CD14-positive monocyte (primary cell): ENCODE results near the gene ERMAP. TPM values are rescaled to one million over a fixed set of nuclear protein-coding genes. Genes with fewer than 3 reads are reported as not detected.
"Not testable (repeated sequence)": the region's sequence is repeated elsewhere in the genome, so short reads cannot be mapped to it uniquely, and the experiment has no call there.

ENCODE experiments used
- DNase-seq, 3 donors: peaks; one replicate each; pipeline ENCODE4 v3.0.0-alpha.2; 2011 to 2022
- H2AFZ ChIP-seq: 2 replicates; pipeline ENCODE4 v1.6.0; 2012; ENCODE audit warnings: mild to moderate bottlenecking, low read depth, low read length, inconsistent platforms; ENCODE audit not compliant: insufficient read depth, poor library complexity, severe bottlenecking
- H3K27ac ChIP-seq, 2 donors: 1 replicate in 1 of 2; 2 replicates in 1 of 2; pipeline ENCODE4 v1.5.1; 2012 to 2013; ENCODE audit warnings: low read length in 2 of 2, control low read depth in 1 of 2, inconsistent platforms in 1 of 2, low read depth in 1 of 2, mild to moderate bottlenecking in 1 of 2
- H3K27me3 ChIP-seq, 2 donors: one replicate each; pipeline versions ENCODE4 v1.6.0 to v1.6.1; 2011 to 2013; ENCODE audit warnings: low read length in 2 of 2; ENCODE audit not compliant: control insufficient read depth in 2 of 2, insufficient read depth in 2 of 2
- H3K36me3 ChIP-seq, 2 donors: replicated peaks in 1 of 2; 1 replicate in 1 of 2; 2 replicates in 1 of 2; pipeline versions ENCODE4 v1.5.1 to v1.6.1; 2012 to 2013; ENCODE audit warnings: low read length in 2 of 2, control low read depth in 1 of 2, inconsistent platforms in 1 of 2, mild to moderate bottlenecking in 1 of 2; ENCODE audit not compliant: insufficient read depth in 2 of 2, control insufficient read depth in 1 of 2
- H3K4me1 ChIP-seq, 2 donors: 1 replicate in 1 of 2; 2 replicates in 1 of 2; pipeline versions ENCODE4 v1.5.1 to v1.6.1; 2012 to 2013; ENCODE audit warnings: low read length in 2 of 2, control low read depth in 1 of 2, inconsistent platforms in 1 of 2, mild to moderate bottlenecking in 1 of 2, moderate library complexity in 1 of 2; ENCODE audit not compliant: insufficient read depth in 2 of 2, control insufficient read depth in 1 of 2
- H3K4me2 ChIP-seq: replicated peaks from 2 replicates; pipeline ENCODE3; 2012; ENCODE audit warnings: low read length, moderate library complexity, mild to moderate bottlenecking; ENCODE audit not compliant: poor library complexity, severe bottlenecking; ENCODE audit errors: extremely low read depth
- H3K4me3 ChIP-seq, 3 experiments: fragments of 200-600 bp in 1 of 3; sonication (generic) in 1 of 3; replicated peaks in 1 of 3; 1 replicate in 2 of 3; 2 replicates in 1 of 3; pipeline ENCODE4 v1.5.1; 2011 to 2013; ENCODE audit warnings: low read length in 3 of 3, mild to moderate bottlenecking in 3 of 3, control low read depth in 2 of 3, low read depth in 2 of 3, inconsistent platforms in 1 of 3, moderate library complexity in 1 of 3
- H3K79me2 ChIP-seq: 2 replicates; pipeline ENCODE4 v1.6.0; 2012; ENCODE audit warnings: mild to moderate bottlenecking, control low read depth, inconsistent platforms, low read length, moderate library complexity; ENCODE audit not compliant: insufficient read depth
- H3K9ac ChIP-seq: 2 replicates; pipeline ENCODE4 v1.6.0; 2017; ENCODE audit warnings: low read length, mild to moderate bottlenecking; ENCODE audit not compliant: insufficient read depth, poor library complexity, severe bottlenecking
- H3K9me3 ChIP-seq, 2 donors: replicated peaks in 1 of 2; 1 replicate in 1 of 2; 2 replicates in 1 of 2; pipeline versions ENCODE4 v1.5.1 to v1.6.1; 2012 to 2013; ENCODE audit warnings: low read length in 2 of 2, control low read depth in 1 of 2; ENCODE audit not compliant: control insufficient read depth in 1 of 2, insufficient read depth in 1 of 2
- H4K20me1 ChIP-seq: 2 replicates; pipeline ENCODE4 v1.6.0; 2012; ENCODE audit warnings: mild to moderate bottlenecking, low read length, control low read depth, moderate library complexity; ENCODE audit not compliant: insufficient read depth
- H3K27ac Mint-ChIP-seq, 7 donors: one replicate each; pipeline ENCODE4 v1.8.0; 2020; ENCODE audit warnings: mild to moderate bottlenecking in 7 of 7, mixed read lengths in 7 of 7, moderate library complexity in 6 of 7, inconsistent platforms in 2 of 7
- H3K27me3 Mint-ChIP-seq, 3 donors: one replicate each; pipeline ENCODE4 v1.8.0; 2021 to 2022; ENCODE audit warnings: low read depth in 3 of 3, mild to moderate bottlenecking in 3 of 3, mixed read lengths in 3 of 3, moderate library complexity in 3 of 3, inconsistent platforms in 1 of 3
- H3K36me3 Mint-ChIP-seq, 2 donors: one replicate each; pipeline ENCODE4 v1.8.0; 2020; ENCODE audit warnings: mixed read lengths in 2 of 2, inconsistent platforms in 1 of 2, mild to moderate bottlenecking in 1 of 2
- H3K4me1 Mint-ChIP-seq: one replicate; pipeline ENCODE4 v1.8.0; 2020; ENCODE audit warnings: mild to moderate bottlenecking, mixed read lengths
- H3K4me3 Mint-ChIP-seq, 2 donors: one replicate each; pipeline ENCODE4 v1.8.0; 2020; ENCODE audit warnings: mild to moderate bottlenecking in 2 of 2, mixed read lengths in 2 of 2, moderate library complexity in 1 of 2
- H3K9me3 Mint-ChIP-seq, 7 donors: one replicate each; pipeline ENCODE4 v1.8.0; 2020 to 2022; ENCODE audit warnings: mixed read lengths in 7 of 7, mild to moderate bottlenecking in 6 of 7, moderate library complexity in 6 of 7, inconsistent platforms in 2 of 7
- CTCF ChIP-seq: fragments of 200-600 bp; IDR thresholded peaks from one replicate; pipeline ENCODE4 v1.8.0; 2022; ENCODE audit warnings: antibody characterized with exemption, mild to moderate bottlenecking
- WGBS: methylation state at CpG from one replicate; pipeline ENCODE4 v1.1.5; 2013; ENCODE audit warnings: missing lambda C conversion rate; ENCODE audit not compliant: insufficient coverage; 5-methylcytosine and 5-hydroxymethylcytosine counted together
- intact Hi-C, 2 donors: fragments of 100-400 bp; cut with micrococcal nuclease; formaldehyde crosslinking; loops; one replicate each; pipeline versions ENCODE4 v1.15.0 to v1.15.1; 2023
- polyA plus RNA-seq, 3 donors: library from polyadenylated mRNA; depleted of rRNA in 1 of 3; unstranded in 2 of 3; stranded (reverse) in 1 of 3; fragments of 300-500 nt in 2 of 3; fragments of >200 nt in 1 of 3; fragmentation: Illumina TruSeq in 2 of 3; gene quantifications; 1 replicate in 2 of 3; 2 replicates in 1 of 3; pipeline ENCODE4 v1.2.3, GENCODE V29; 2012 to 2021

ERMAP gene
- polyA plus RNA-seq, 3 donors = 6.0 to 22.7 (median 8.4) TPM

- Histone ChIP-seq H4K20me1 (no peaks in the 10 kb centered on the region), H3K4me1 (peaks cover 0 to 1% of the 10 kb centered on the region in 2 donors), H3K9ac (no peak overlapping the region), H3K4me2 (no peak overlapping the region), H3K27me3 (no peaks in the 10 kb centered on the region), H3K27ac (no peak overlapping the region), H3K36me3 (peaks cover 13 to 34% of the 10 kb centered on the region in 2 donors), H3K4me3 (no peak overlapping the region), H3K79me2 (peaks cover 4% of the 10 kb centered on the region), H2AFZ (no peak overlapping the region), H3K9me3 (peaks cover 12 to 21% of the 10 kb centered on the region in 2 donors)
- no peak for TF ChIP-seq CTCF
- DNase-seq = no peak
- H3K9me3 Mint-ChIP-seq = peaks cover 22 to 31% (median 27%) of the 10 kb centered on the region in 7 donors
- H3K27ac Mint-ChIP-seq = no peak overlapping the region
- intact Hi-C loops = no loop called here
- H3K36me3 Mint-ChIP-seq = peaks cover 24 to 29% of the 10 kb centered on the region in 2 donors
- peaks cover 8% of the 10 kb centered on the region for H3K4me1 Mint-ChIP-seq
- peaks cover 0 to 8% (median 0%) of the 10 kb centered on the region in 3 donors for H3K27me3 Mint-ChIP-seq
- H3K4me3 Mint-ChIP-seq = no peak overlapping the region
- no CpG with 5 or more reads among the region's 2 CpGs for WGBS
Measured at GRCh38 chr1:42852608-42852980, 35.7 kb downstream of the ERMAP start.

- 90% methylated on average over 2 of the region's 6 CpGs for WGBS
- no peak for DNase-seq
- Histone ChIP-seq H3K27ac (no peak overlapping the region), H3K27me3 (no peaks in the 10 kb centered on the region), H3K36me3 (peaks cover 13 to 34% of the 10 kb centered on the region in 2 donors), H2AFZ (no peak overlapping the region), H3K4me3 (no peak overlapping the region), H4K20me1 (no peaks in the 10 kb centered on the region), H3K9me3 (peaks cover 17 to 23% of the 10 kb centered on the region in 2 donors), H3K4me2 (no peak overlapping the region), H3K79me2 (no peaks in the 10 kb centered on the region), H3K9ac (no peak overlapping the region), H3K4me1 (no peaks in the 10 kb centered on the region)
- no peak overlapping the region for H3K4me3 Mint-ChIP-seq
- H3K4me1 Mint-ChIP-seq = peaks cover 3% of the 10 kb centered on the region
- H3K9me3 Mint-ChIP-seq = peaks cover 29 to 38% (median 34%) of the 10 kb centered on the region in 7 donors
- TF ChIP-seq CTCF = no peak
- intact Hi-C loops = no loop called here
- peaks cover 24 to 29% of the 10 kb centered on the region in 2 donors for H3K36me3 Mint-ChIP-seq
- peaks cover 0 to 8% (median 2%) of the 10 kb centered on the region in 3 donors for H3K27me3 Mint-ChIP-seq
- no peak overlapping the region for H3K27ac Mint-ChIP-seq
Measured at GRCh38 chr1:42853116-42853884, 36.4 kb downstream of the ERMAP start.

- H3K4me3 Mint-ChIP-seq = not testable (repeated sequence)
- 89% methylated on average over 1 of the region's 3 CpGs for WGBS
Measured at GRCh38 chr1:42856554-42856953, 39.6 kb downstream of the ERMAP start.

More at GRCh38 chr1:42856554-42856953, 39.6 kb downstream of the ERMAP start:
- H2AFZ ChIP-seq, H3K36me3 Mint-ChIP-seq, H3K27me3 ChIP-seq, H3K4me3 ChIP-seq, H4K20me1 ChIP-seq, H3K79me2 ChIP-seq, H3K27ac Mint-ChIP-seq, H3K4me1 ChIP-seq, H3K4me2 ChIP-seq, intact Hi-C loops, H3K4me1 Mint-ChIP-seq, H3K27ac ChIP-seq, H3K9ac ChIP-seq, DNase-seq: not testable (repeated sequence)
- peaks cover 43 to 63% (median 54%) of the 10 kb centered on the region in 7 donors for H3K9me3 Mint-ChIP-seq
- H3K36me3 ChIP-seq = peaks cover 2 to 11% of the 10 kb centered on the region in 2 donors
- H3K27me3 Mint-ChIP-seq = peaks cover 2 to 12% (median 5%) of the 10 kb centered on the region in 3 donors
- peaks cover 38 to 39% of the 10 kb centered on the region in 2 donors for H3K9me3 ChIP-seq
